Peyer's patch (tissue), 4 donors: ENCODE data around the gene ELMOD1. TPM values are rescaled to one million over a fixed set of nuclear protein-coding genes. Genes with fewer than 3 reads are reported as not detected.

Source experiments
- DNase-seq, 3 donors: peaks; one replicate each; pipeline ENCODE4 v3.0.0-alpha.2; 2017 to 2019
- H3K27ac ChIP-seq, 4 donors: fragments of 200-600 bp; sonication (generic); one replicate each; pipeline ENCODE4 v1.5.1; 2016 to 2019
- H3K27me3 ChIP-seq, 2 donors: fragments of 200-600 bp; sonication (generic); one replicate each; pipeline ENCODE4 v1.5.1; 2019
- H3K36me3 ChIP-seq, 3 donors: fragments of 200-600 bp; sonication (generic); one replicate each; pipeline ENCODE4 v1.5.1; 2016 to 2019
- H3K4me1 ChIP-seq, 4 donors: fragments of 200-600 bp; sonication (generic); one replicate each; pipeline ENCODE4 v1.5.1; 2016 to 2019
- H3K4me3 ChIP-seq, 4 donors: fragments of 200-600 bp; sonication (generic); 1 replicate in 3 of 4; 2 replicates in 1 of 4; pipeline ENCODE4 v1.5.1; 2016 to 2019; ENCODE audit warnings: mild to moderate bottlenecking in 1 of 4
- H3K9me3 ChIP-seq, 4 donors: fragments of 200-600 bp; sonication (generic); one replicate each; pipeline ENCODE4 v1.5.1; 2016 to 2019; ENCODE audit warnings: mild to moderate bottlenecking in 1 of 4
- CTCF ChIP-seq, 6 experiments: fragments of 450-650 bp in 4 of 6; fragments of 200-600 bp in 2 of 6; sonication (generic) in 1 of 6; IDR thresholded peaks; one replicate each; pipeline ENCODE4 v1.5.1; 2017 to 2019; ENCODE audit warnings: antibody characterized with exemption in 6 of 6, mild to moderate bottlenecking in 3 of 6, moderate library complexity in 1 of 6
- POLR2A ChIP-seq, 2 donors: fragments of 450-650 bp; IDR thresholded peaks; one replicate each; pipeline ENCODE4 v1.5.1; 2017; ENCODE audit warnings: antibody characterized with exemption in 2 of 2, mild to moderate bottlenecking in 2 of 2, moderate library complexity in 2 of 2
- total RNA-seq, 4 donors: library from RNA; depleted of rRNA; stranded (reverse); fragments of >200 nt; gene quantifications; one replicate each; pipeline ENCODE4 v1.1.0, GENCODE V29; 2016

The ELMOD1 gene
- total RNA-seq, 4 donors from 2014 or later = not detected

- Histone ChIP-seq H3K9me3 (no peaks in the 10 kb centered on the region), H3K4me1 (no peaks in the 10 kb centered on the region), H3K4me3 (no peak overlapping the region), H3K27ac (no peak overlapping the region), H3K27me3 (no peaks in the 10 kb centered on the region), H3K36me3 (peaks cover 0 to 47% (median 0%) of the 10 kb centered on the region in 3 donors)
- no peak for TF ChIP-seq CTCF (IDR thresholded peaks at IDR 0.05)
- no peak for TF ChIP-seq POLR2A (IDR thresholded peaks at IDR 0.05)
- DNase-seq = no peak
Measured at GRCh38 chr11:107550304-107550703, 40.6 kb upstream of the ELMOD1 start.

GRCh38 chr11:107561688-107562087 is 29.3 kb upstream of the ELMOD1 start:
- no peak overlapping the region for H3K27ac ChIP-seq
- peaks cover 0 to 25% (median 2%) of the 10 kb centered on the region in 4 donors for H3K4me1 ChIP-seq

DNA sequence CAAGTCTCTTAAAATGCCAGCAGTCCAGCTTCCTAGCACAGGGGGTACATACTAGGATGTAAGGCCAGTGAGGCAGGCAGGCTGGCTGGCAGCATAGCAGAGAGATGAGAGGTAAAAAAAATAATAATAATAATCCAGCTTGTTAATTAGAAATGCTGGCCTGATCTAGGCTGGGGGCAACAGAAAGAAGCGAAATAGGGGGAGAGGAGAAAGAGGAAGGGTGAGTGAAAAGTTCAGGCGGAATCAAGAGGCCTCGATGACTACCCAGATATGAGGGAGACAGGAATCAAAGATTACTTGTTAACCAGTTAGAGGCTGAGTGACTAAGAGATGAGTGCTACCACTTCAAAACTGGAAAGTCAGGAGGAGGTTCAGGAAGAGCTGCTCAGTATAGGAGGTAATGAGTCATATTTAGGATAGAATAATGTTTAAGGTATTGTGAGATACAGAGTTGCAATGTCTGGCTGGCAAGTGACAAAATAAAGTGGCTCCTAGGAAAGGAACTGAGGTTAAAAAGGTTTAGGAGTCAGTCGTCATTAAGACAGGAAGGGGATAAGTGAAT is 28.2 kb upstream of the ELMOD1 start:
- H3K36me3 ChIP-seq = peaks cover 0 to 9% (median 0%) of the 10 kb centered on the region in 3 donors
- H3K9me3 ChIP-seq = no peaks in the 10 kb centered on the region
- no peak for DNase-seq
- no peak for TF ChIP-seq CTCF (IDR thresholded peaks at IDR 0.05)
- TF ChIP-seq POLR2A (IDR thresholded peaks at IDR 0.05) = no peak
- H3K4me3 ChIP-seq = no peak overlapping the region
- no peaks in the 10 kb centered on the region for H3K27me3 ChIP-seq
- peaks cover 0 to 25% (median 2%) of the 10 kb centered on the region in 4 donors for H3K4me1 ChIP-seq
- H3K27ac ChIP-seq = no peak overlapping the region

More at GRCh38 chr11:107561688-107562087, 29.3 kb upstream of the ELMOD1 start:
- TF ChIP-seq CTCF (IDR thresholded peaks at IDR 0.05) (no peak), POLR2A (IDR thresholded peaks at IDR 0.05) (no peak)
- no peaks in the 10 kb centered on the region for H3K9me3 ChIP-seq
- no peaks in the 10 kb centered on the region for H3K27me3 ChIP-seq
- H3K4me3 ChIP-seq = no peak overlapping the region
- peaks cover 0 to 9% (median 0%) of the 10 kb centered on the region in 3 donors for H3K36me3 ChIP-seq
- no peak for DNase-seq

GRCh38 chr11:107563702-107564101 is 27.2 kb upstream of the ELMOD1 start:
- H3K9me3 ChIP-seq = no peaks in the 10 kb centered on the region
- DNase-seq = peak in 2 of 3 donors; percentile 34 to 62
- peaks cover 0 to 6% (median 0%) of the 10 kb centered on the region in 3 donors for H3K36me3 ChIP-seq
- no peaks in the 10 kb centered on the region for H3K27me3 ChIP-seq
- peak; percentile 20 to 68 (median 56) for TF ChIP-seq CTCF (IDR thresholded peaks at IDR 0.05)
- TF ChIP-seq POLR2A (IDR thresholded peaks at IDR 0.05) = no peak
- no peak overlapping the region for H3K4me3 ChIP-seq
- peaks cover 0 to 25% (median 2%) of the 10 kb centered on the region in 4 donors for H3K4me1 ChIP-seq
- no peak overlapping the region for H3K27ac ChIP-seq

GRCh38 chr11:107564877-107565218 is 26.1 kb upstream of the ELMOD1 start:
- Histone ChIP-seq H3K36me3 (no peaks in the 10 kb centered on the region), H3K27me3 (no peaks in the 10 kb centered on the region), H3K9me3 (no peaks in the 10 kb centered on the region), H3K27ac (peak overlapping the region; percentile 74 to 79 (median 77)), H3K4me1 (peaks cover 0 to 25% (median 2%) of the 10 kb centered on the region in 4 donors), H3K4me3 (peak overlapping the region; percentile 69 to 92 (median 82))
- no peak for DNase-seq
- TF ChIP-seq CTCF (IDR thresholded peaks at IDR 0.05) (no peak), POLR2A (IDR thresholded peaks at IDR 0.05) (no peak)
